ENCODE data around the gene MGMT. TPM values are rescaled to one million over a fixed set of nuclear protein-coding genes. Genes with fewer than 3 reads are reported as not detected.

The MGMT gene
- total and polyA plus RNA-seq, 9 of the 15 experiments (the other 6 are each of a cell fraction or from before 2014, with no cell fraction given): 0.03 to 0.29 (median 0.11) TPM; not detected in 4

- no peak for TF ChIP-seq RREB1 (CRISPR knock-in tag; IDR thresholded peaks at IDR 0.05)
- no peak for TF ChIP-seq ETV6 (IDR thresholded peaks at IDR 0.05; ENCODE audit: borderline replicate concordance in 1 of 2, low read depth in 2 of 2, low read length in 1 of 2)
- no peak for TF ChIP-seq ETV6 (CRISPR knock-in tag; IDR thresholded peaks at IDR 0.05; ENCODE audit: borderline replicate concordance)
Measured at GRCh38 chr10:129703287-129704137, 236.5 kb downstream of the MGMT start (continued).

- no peaks in the 10 kb centered on the region for H3K9me1 ChIP-seq (ENCODE audit: control insufficient read depth, insufficient read depth, low read length)
- intact Hi-C loops (cut with micrococcal nuclease): no loop called here
Measured at GRCh38 chr10:129704225-129704624, 237.2 kb downstream of the MGMT start.

More at GRCh38 chr10:129704225-129704624, 237.2 kb downstream of the MGMT start:
- ATAC-seq (no peak), FAIRE-seq (no peak), DNase-seq (ENCODE audit: extremely low read depth in 1 of 4, low spot score in 3 of 4) (no peak)
- no peak overlapping the region for H3K9ac ChIP-seq (ENCODE audit: insufficient read depth in 1 of 2, low read depth in 2 of 2, low read length in 2 of 2)
- 0% methylated on average over 16 of the region's 16 CpGs for WGBS (ENCODE audit: insufficient coverage, low coverage, missing lambda C conversion rate)
- H3K27me3 ChIP-seq (ENCODE audit: control insufficient read depth in 2 of 2, insufficient read depth in 2 of 2, low read length in 2 of 2): peaks cover 3 to 58% of the 10 kb centered on the region in 2 experiments; a peak in 3 of 5 replicates
- no peaks in the 10 kb centered on the region for H3K36me3 ChIP-seq (ENCODE audit: control insufficient read depth, insufficient read depth, low read length)
- no TSS peak for BruUV-seq (replicated peaks)
- H3K4me2 ChIP-seq (ENCODE audit: insufficient read depth, low read length): no peak overlapping the region
- ChIA-PET POLR2A (no interaction called here), CTCF (ENCODE audit: low intra/inter-chr PET ratio) (no interaction called here)
- no peak overlapping the region for H3K27ac ChIP-seq (ENCODE audit: extremely low read depth, low read depth, low read length)
- no peak overlapping the region for H3K4me3 ChIP-seq
- no peaks in the 10 kb centered on the region for H3K79me2 ChIP-seq (ENCODE audit: control insufficient read depth, insufficient read depth, low read length)
- in situ Hi-C loops (cut with MboI): no loop called here
- H3K4me1 ChIP-seq (replicated peaks in 1 of 2; ENCODE audit: control insufficient read depth in 2 of 2, insufficient read depth in 2 of 2, low read length in 2 of 2): no peaks in the 10 kb centered on the region
- H3K9me3 ChIP-seq (replicated peaks; ENCODE audit: control insufficient read depth, insufficient read depth, low read depth, low read length): no peaks in the 10 kb centered on the region
- no peaks in the 10 kb centered on the region for H4K20me1 ChIP-seq (replicated peaks; ENCODE audit: control insufficient read depth, insufficient read depth, low read length)
- H2AFZ ChIP-seq (ENCODE audit: low read depth, low read length): no peak overlapping the region

Measured in K562 (cell line).